Measurements from ENCODE around the gene CRYAB.
"Not testable (repeated sequence)": the region's sequence is repeated elsewhere in the genome, so short reads cannot be mapped to it uniquely, and the experiment has no call there.

The CRYAB gene

DNA sequence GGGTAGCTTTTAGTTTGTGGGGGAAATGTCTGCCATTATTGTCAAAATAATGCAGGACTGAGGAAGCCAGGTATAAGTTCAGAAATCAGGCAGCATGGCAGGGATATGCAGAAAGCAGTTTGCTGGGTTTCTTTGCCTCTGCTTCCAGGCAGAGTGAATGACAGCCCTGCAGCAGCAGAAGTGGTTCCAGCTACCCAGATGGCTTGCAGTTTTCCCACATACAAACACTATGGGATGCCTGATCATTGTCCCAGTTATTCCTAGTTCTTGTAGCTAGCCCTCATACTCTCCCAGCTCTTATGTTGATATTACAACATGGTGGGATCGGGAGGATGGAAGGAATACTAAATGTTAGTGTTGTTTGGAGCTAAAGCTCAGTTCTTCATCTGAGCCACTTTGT lies 22.7 kb upstream of the CRYAB start:
- DNase-seq (ENCODE audit: insufficient read length, low spot score) (no peak), FAIRE-seq (peak; percentile 23)

DNA sequence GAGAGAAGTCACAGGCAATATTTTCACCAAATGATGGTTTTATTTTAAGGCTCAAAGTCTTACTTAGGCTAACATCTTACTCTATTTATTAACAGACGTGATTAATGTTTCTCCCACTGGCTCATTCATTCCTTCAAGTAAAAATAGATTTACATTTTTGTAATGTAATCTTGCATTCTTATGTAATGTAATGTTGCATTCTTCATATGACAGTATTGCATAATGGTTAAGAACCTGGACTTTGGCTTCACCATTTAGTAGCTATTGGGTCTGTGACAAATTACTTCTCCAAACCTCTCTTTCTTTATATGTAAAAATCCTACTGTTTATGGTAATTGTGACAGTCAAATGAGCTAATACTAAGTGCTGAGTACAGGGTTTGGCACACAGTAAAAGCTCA lies 22.3 kb upstream of the CRYAB start:
- FAIRE-seq: no peak
- DNase-seq (ENCODE audit: insufficient read length, low spot score): no peak

DNA sequence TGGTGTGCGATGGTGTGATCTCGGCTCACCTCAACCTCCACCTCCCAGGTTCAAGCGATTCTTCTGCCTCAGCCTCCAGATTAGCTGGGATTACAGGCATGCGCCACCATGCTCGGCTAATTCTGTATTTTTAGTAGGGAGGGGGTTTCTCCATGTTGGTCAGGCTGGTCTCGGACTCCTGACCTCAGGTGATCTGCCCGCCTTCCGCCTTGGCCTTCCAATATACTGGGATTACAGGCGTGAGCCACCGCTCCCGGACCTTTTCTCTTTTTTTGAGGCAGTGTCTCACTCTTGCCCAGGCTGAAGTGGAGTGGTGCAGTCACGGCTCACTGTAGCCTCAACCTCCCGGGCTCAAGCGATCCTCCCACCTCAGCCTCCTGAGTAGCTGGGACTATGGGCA lies 21.6 kb upstream of the CRYAB start:
- DNase-seq (ENCODE audit: insufficient read length, low spot score); FAIRE-seq: not testable (repeated sequence)

DNA sequence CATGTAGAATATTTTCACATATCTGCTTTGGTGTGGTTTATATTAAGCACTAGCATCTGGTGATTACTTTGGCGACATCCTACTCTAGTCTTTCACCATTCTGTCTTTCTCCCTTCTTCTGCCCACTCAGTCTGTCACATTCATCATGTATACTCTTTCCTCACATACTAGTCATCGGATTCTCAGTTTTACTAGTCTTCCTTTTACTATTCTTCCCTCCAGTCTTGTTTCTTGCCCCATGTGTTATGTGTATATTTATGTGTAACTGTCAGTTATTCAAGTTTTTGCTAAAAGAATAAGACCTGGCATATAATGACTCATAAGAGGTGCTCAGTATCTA lies 21.0 kb upstream of the CRYAB start:
- DNase-seq (ENCODE audit: insufficient read length, low spot score) (no peak), FAIRE-seq (peak; percentile 36)

DNA sequence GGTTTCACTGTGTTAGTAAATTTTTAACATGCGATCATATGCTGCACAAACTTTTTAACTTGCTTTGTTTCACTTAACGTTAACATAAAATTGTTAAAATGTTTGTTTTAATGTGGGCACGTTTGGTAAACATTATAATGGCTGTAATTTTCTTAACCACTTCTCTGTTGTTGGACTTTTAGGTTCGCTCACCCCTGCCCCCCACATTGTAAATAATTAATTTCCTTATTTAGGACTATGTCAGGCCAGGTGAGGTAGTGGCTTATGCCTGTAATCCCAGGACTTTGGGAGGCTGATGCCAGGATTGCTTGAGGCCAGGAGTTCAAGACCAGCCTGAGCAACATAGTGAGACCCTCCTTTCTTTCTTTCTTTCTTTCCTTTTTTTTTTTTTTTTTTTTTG lies 18.9 kb upstream of the CRYAB start:
- no peak for DNase-seq (ENCODE audit: insufficient read length, low spot score)
- no peak for FAIRE-seq

DNA sequence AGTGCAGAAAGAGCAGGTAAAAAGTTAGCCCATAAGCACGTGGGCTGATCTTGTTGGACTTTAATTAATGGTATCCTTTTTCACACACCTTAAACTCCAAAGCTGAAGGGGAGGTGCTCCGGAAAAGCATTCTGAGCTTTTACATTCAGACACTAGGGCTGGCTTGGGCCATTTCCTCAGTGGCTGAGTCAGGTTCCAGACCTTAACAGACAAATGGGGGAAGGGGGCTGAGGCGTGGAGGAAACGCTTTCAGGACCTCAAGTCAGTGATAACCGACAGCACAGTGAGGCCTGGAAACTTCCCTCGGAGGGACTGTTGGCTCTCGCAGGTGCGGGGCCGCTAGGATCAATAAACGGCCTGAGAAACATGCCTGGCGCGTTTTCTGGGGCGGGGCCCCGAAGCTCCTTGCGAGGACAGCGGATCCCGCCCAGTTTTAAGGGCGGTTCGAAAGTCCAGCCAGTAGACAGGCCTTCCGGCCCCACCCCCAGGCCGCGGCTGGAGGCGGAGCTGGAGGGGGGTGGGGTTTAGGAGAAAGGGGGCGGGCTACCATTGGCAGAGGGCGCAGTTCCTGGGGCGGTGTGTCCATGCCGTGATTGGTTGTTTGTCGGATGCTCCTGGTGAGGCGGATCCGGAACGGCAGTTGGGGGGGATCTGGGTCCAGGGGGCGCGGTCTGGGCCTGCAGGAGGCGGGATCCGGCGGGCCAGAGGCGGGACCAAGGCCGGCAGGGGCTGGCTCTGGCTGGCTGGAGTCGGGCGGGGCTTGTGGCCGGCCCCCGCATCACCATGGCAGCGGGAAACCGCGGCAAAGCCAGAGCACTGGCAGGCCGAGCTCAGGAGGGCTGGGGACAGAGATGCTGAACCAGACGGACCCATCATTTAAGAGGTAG lies 15.2 kb upstream of the CRYAB start:
- DNase-seq (ENCODE audit: insufficient read length, low spot score): peak; percentile 99
- FAIRE-seq: peak; percentile 97

DNA sequence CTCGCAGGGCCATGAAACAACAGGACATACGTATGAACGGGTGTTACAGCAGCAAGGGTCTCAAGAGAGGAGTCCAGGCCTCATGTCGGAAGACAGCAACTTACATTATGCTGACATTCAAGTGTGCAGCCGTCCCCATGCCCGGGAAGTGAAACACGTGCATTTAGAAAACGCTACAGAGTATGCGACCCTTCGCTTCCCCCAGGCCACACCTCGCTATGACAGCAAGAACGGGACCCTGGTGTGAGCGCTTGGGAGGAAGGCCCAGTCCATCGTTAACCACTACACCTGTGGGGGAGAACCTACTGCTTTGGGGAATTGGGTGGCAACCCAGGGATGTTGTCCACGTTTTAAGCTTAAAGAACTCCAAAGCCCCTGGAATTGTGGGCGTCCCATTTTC lies 14.4 kb upstream of the CRYAB start:
- FAIRE-seq (peak; percentile 38), DNase-seq (ENCODE audit: insufficient read length, low spot score) (no peak)

DNA sequence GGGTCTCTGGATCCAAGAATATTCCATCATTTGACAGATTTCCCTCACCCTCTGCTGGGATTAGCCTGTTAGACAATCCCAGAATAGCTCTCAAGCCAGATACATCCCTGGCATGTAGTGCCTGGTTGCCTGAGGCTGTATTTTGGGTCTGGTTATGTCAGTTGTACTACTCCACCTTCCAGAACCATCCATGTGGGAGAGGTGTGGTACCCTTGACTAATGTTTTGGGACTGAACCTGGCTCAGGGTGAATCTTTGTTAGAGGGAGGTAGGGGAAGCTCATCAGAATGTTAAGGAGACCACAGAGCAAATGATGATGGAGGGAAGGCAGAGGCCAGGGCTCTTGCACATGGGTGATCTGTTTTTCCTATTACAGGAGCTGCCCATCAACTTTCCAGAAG lies 12.4 kb upstream of the CRYAB start:
- FAIRE-seq (peak; percentile 9), DNase-seq (ENCODE audit: insufficient read length, low spot score) (no peak)

DNA sequence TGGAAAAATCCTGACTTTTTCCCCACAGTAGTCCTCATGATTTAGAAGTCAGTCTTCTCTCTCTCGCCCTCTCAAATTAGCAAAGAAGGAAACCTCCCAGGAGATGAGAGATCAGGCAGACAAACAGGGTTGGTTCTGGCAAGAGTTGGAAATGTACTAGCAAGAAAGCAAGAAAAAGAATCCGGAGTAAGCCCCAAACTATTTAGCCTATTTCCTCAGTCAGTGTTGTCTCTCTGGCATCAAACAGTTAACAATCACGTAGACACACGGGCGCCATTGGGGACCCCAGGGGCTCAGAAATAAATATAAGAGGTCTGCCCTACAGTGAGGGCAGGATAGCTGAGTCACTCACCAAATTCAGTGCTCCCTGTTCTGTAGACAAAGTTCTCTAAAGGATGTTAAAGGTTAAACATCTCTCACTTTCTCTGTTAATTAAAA lies 11.8 kb upstream of the CRYAB start:
- no peak for DNase-seq (ENCODE audit: insufficient read length, low spot score)
- no peak for FAIRE-seq

DNA sequence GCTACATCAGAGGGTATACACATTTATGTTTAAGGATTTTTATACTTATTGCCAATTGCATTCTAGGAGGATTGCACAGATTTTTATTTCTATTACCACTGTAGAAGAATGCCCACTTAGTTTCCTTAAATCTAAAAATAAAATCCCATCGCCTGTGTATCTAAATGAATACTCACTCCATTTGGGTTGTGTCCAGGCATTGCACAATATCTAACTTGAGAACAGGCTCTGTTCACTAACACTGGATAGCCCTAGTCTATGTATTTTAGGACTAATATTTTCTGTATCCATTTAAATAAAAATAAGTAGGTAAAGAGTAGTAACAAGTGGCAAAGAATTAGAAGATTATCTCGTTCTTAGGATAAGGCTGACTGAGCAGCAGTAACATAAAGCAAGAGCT lies 11.2 kb upstream of the CRYAB start:
- no peak for DNase-seq (ENCODE audit: insufficient read length, low spot score)
- FAIRE-seq: no peak

DNA sequence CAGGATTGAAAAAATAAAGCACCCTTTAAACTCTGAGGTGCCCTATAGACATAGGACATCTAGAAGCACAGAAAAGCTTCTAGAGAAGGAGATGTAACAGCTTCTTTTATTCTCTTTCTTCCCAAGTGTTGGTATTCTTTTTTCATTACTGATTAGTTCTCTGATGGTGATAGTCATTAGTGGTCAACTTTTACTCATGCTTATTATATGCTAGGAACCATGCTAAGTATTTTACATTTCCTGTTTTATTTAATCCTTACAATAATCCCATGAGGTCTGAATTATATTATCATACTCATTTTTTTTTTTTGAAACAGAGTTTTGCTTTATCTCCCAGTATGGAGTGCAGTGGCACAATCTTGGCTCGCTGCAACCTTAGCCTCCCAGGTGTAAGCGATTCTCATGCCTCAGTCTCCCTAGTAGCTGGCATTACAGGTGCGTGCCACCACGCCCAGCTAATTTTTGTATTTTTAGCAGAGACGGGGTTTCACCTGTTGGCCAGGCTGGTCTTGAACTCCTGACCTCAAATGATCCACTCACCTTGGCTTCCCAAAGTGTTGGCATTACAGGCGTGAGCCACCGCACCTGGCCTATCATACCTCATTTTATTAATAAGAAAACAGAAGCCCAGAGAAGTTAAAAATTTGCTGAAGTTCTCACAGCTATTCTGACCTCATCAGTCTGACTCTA lies 10.1 kb upstream of the CRYAB start:
- FAIRE-seq: no peak
- DNase-seq (ENCODE audit: insufficient read length, low spot score): no peak

DNA sequence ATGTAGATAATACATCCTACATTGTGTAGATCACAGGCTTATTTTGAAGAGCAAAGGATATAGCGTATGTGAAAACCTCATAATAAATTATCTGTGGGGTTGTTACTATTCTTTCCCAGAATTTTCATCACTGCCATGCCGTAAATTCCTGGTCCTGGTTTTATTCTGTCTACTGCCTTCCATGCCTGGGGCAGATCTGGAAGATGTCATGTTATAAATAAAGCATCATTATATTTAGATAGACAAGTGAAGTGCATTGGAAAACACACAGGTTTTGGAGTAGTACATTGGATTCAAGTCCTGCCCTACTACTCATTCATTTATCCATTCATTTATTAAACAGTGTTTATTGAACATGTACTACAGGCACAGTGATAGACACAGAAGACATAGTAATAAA lies 9.3 kb upstream of the CRYAB start:
- DNase-seq (ENCODE audit: insufficient read length, low spot score) (no peak), FAIRE-seq (peak; percentile 79)

DNA sequence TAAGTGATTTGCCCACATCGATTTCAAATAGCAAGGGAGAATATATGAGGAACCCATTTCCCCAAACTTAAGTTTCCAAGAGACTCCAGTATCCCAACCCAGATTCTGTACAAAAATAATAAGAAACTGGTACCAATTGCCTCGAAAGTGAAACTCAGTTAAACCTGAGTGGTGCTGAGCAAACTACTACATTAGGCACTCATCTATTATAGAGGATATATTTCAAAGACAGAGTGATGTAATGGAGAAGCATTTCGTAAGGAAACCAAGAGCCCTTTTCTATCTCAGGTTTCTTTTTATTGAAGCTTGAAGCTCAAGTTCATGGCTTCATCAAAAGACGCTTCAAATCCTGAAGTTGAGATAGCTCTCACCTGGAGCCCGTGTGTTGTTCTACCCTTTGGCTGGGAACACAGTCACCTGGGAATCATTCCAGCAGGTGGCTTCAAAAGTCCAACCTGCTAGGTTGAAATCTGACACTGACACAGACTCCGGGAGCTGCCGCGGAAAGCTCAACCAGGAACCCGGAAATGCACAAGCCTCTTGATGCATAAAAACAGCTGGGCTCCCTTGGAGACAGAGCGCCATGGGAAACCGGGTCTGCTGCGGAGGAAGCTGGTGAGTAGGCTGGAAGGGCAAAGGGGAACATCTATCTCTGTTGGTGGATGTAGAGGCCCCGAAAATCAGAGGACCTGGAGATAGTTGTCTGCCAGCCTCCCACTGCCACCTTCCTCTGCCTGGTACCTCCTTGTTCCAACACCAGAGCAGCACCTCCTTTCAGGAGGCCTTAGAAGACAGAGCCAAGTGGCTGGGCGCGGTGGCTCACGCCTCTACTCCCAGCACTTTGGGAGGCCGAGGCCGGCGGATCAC lies 7.1 kb upstream of the CRYAB start, which contains the start of gene C11orf52:
C11orf52 (plus strand) TSS at position 524 of the 867 bp plus-strand sequence; CDS start at position 584, 60 bp downstream.
- DNase-seq (ENCODE audit: insufficient read length, low spot score): no peak
- FAIRE-seq: peak; percentile 4

DNA sequence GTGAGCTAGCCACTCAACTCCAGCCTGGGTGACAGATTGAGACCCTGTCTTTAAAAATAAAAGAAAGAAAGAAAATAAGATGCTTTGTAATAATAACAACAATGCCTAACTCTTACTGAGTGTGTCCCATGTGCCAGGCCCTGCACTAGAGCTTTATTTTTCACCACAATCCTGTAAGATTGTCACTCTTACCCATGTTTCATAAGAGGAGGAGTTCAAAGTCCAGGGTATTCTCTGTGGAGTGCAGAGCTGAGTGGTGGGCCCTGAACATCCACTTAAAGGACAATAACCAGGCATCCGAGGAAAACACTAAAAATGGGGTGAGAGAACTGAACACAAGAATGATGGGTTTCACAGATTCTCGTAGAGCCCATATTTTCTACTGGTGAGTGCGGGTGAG lies 6.2 kb upstream of the CRYAB start:
- FAIRE-seq: no peak
- no peak for DNase-seq (ENCODE audit: insufficient read length, low spot score)

DNA sequence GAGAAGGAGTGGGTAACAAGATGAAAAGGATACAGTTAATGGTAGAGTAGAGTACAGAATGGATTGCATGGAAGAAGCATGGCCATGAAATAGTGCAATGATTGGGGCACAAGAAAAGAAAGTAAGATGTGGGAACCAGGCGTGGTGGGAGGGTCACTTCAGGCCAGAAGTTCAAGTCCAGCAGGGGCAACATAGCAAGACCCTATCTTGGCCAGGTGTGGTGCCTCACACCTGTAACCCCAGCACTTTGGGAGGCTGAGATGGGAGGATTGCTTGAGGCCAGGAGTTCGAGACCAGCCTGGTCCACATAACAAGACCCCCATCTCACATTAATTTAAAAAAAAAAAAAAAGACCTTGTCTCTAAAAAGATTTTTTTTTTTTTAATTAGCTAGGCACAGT lies 5.7 kb upstream of the CRYAB start:
- FAIRE-seq (peak; percentile 4), DNase-seq (ENCODE audit: insufficient read length, low spot score) (no peak)

DNA sequence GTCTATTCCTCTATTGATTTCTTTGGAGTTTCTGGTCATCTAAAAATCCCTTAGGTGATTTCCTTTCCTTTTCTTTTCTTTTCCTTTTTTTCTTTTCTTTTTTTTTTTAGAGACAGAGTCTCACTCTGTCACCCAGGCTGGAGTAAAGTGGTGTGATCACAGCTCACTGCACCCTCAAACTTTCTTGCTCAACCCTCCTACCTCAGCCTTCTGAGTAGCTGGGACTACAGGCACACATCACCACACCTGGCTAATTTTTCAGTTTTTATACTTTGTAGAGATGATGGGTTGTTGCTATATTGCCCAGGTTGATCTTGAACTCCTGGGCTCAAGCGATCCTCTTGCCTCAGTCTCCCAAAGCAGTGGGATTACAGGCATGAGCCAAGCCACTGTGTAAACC lies 5.2 kb upstream of the CRYAB start:
- DNase-seq (ENCODE audit: insufficient read length, low spot score): no peak
- FAIRE-seq: no peak

DNA sequence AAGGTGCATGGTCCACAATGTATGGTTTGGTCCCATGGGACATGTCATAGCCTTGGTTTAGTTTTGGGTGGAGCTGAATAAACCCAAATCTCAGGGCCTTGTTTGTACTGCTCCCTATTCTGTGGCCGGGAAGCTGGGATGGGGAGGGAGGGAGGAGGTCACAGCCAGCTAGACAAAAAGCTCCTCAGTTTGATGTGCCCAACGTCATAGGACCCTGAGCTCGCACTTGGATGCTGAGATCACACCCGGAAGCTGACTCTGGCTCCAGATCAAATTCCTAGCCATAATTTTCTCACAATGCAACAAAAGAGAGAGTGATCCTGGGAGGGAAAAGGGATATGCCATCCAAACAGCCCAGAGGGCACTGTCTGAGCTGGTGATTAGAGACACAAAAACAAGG lies 2.4 kb upstream of the CRYAB start:
- no peak for DNase-seq (ENCODE audit: insufficient read length, low spot score)
- FAIRE-seq: no peak

DNA sequence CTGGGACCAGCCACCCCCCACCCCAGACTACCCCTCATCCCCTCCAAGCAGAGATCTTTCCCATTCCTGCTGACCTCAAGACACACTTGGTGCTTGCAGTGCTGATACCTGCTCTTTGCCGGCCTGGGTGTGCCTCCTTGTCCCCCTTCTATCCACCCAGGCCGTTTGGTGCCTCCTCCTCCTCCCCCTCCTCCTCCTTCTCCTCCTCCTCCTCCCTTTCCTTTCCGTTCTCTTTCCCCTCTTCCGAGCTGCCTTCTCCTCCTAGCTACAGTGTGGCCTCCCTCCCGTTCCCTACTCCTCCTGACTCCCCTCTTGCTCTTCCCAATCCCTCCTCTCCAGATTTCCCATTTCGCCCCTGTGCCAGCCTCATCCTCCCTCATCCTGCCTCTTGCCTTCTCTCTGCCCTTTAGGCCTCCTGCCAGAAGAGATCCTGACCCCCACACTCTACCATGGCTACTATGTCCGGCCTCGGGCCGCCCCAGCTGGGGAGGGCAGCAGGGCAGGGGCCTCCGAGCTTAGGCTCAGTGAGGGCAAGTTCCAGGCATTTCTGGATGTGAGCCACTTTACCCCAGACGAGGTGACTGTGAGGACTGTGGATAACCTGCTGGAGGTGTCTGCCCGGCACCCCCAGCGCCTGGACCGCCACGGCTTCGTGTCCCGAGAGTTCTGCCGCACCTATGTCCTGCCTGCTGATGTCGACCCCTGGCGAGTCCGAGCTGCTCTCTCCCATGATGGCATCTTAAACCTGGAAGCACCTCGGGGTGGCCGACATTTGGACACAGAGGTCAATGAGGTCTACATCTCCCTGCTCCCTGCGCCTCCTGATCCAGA lies 1.7 kb upstream of the CRYAB start:
- peak; percentile 9 for FAIRE-seq

DNA sequence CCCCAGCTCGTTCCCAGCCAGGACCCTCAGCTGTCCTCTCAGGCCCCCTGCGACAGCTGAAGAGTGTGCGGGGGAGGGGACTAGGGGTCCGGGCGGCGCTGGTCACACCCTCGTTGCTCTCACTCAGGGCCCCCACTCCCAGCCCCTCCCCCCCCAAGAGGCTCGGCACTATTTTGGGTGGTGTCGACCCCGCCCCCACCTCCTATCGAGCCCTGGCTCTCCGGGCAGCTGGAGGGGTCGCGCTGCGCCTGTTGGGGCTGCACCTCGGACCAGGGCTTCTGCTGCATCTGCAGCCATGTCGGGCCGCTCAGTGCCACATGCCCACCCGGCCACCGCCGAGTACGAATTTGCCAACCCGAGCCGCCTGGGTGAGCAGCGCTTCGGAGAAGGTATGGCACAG lies 965 bp upstream of the CRYAB start, which contains the start of gene HSPB2:
HSPB2 (plus strand) TSS at position 200 of the 400 bp plus-strand sequence; CDS start at position 296, 96 bp downstream.
- DNase-seq (ENCODE audit: insufficient read length, low spot score) (no peak), FAIRE-seq (no peak)

More for the DNA sequence above, 1.7 kb upstream of the CRYAB start:
- DNase-seq (ENCODE audit: insufficient read length, low spot score): no peak
